ENCODE results near the gene PKHD1.

DNA sequence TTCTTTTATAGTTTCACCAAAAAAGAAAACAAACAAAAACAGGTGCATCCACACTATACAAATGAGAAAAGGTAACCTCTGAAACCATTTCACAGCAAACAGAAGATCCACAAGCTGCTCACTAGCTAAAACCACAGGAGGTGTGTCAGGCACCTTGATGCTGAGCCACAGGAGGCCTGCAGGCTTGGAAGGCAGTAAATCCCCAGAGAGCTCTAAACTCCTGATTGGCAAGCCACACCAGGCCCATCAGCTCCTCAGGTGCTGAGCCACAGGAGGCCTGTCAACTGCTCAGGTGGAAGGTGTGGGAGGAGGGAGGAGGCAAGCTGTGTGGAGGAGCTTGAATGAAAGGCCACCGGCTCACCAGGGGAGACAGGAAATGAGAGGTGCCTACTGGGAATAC lies 273.0 kb downstream of the PKHD1 start:
- no peak for TF ChIP-seq CEBPB (IDR thresholded peaks at IDR 0.05)
- no peak for TF ChIP-seq TEAD4 (IDR thresholded peaks at IDR 0.05)
- TF ChIP-seq TCF12 (IDR thresholded peaks at IDR 0.05; ENCODE audit: low read depth): no peak
- no peak for TF ChIP-seq TAF1 (IDR thresholded peaks at IDR 0.05; ENCODE audit: low read depth)
- TF ChIP-seq, protein P1, sequence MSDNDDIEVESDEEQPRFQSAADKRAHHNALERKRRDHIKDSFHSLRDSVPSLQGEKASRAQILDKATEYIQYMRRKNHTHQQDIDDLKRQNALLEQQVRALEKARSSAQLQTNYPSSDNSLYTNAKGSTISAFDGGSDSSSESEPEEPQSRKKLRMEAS (IDR thresholded peaks at IDR 0.05): no peak
- TF ChIP-seq YY1 (IDR thresholded peaks at IDR 0.05; ENCODE audit: low read depth): no peak
- TF ChIP-seq EP300 (IDR thresholded peaks at IDR 0.05; ENCODE audit: borderline replicate concordance): no peak
- TF ChIP-seq, protein P2, sequence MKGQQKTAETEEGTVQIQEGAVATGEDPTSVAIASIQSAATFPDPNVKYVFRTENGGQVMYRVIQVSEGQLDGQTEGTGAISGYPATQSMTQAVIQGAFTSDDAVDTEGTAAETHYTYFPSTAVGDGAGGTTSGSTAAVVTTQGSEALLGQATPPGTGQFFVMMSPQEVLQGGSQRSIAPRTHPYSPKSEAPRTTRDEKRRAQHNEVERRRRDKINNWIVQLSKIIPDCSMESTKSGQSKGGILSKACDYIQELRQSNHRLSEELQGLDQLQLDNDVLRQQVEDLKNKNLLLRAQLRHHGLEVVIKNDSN (IDR thresholded peaks at IDR 0.05): no peak
- TF ChIP-seq, protein P3, sequence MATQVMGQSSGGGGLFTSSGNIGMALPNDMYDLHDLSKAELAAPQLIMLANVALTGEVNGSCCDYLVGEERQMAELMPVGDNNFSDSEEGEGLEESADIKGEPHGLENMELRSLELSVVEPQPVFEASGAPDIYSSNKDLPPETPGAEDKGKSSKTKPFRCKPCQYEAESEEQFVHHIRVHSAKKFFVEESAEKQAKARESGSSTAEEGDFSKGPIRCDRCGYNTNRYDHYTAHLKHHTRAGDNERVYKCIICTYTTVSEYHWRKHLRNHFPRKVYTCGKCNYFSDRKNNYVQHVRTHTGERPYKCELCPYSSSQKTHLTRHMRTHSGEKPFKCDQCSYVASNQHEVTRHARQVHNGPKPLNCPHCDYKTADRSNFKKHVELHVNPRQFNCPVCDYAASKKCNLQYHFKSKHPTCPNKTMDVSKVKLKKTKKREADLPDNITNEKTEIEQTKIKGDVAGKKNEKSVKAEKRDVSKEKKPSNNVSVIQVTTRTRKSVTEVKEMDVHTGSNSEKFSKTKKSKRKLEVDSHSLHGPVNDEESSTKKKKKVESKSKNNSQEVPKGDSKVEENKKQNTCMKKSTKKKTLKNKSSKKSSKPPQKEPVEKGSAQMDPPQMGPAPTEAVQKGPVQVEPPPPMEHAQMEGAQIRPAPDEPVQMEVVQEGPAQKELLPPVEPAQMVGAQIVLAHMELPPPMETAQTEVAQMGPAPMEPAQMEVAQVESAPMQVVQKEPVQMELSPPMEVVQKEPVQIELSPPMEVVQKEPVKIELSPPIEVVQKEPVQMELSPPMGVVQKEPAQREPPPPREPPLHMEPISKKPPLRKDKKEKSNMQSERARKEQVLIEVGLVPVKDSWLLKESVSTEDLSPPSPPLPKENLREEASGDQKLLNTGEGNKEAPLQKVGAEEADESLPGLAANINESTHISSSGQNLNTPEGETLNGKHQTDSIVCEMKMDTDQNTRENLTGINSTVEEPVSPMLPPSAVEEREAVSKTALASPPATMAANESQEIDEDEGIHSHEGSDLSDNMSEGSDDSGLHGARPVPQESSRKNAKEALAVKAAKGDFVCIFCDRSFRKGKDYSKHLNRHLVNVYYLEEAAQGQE (IDR thresholded peaks at IDR 0.05; ENCODE audit: low read depth): no peak
- TF ChIP-seq CREB1 (IDR thresholded peaks at IDR 0.05; ENCODE audit: low read depth): no peak
- TF ChIP-seq NFIC (IDR thresholded peaks at IDR 0.05): no peak
- TF ChIP-seq RAD21 (IDR thresholded peaks at IDR 0.05; ENCODE audit: low read depth): no peak
- 0 out of 2 replicates have a peak, but pooled peaks have one; percentile 15 for TF ChIP-seq EGR1 (IDR thresholded peaks at IDR 0.05)
- no peak for TF ChIP-seq FOXM1 (IDR thresholded peaks at IDR 0.05; ENCODE audit: borderline replicate concordance, low read depth)

Measured in Ishikawa (cell line).